ENCODE measurements around the gene EPN3.

GRCh38 chr17:50495217-50495823 lies 37.2 kb upstream of the EPN3 start:
- no peak for TF ChIP-seq EP300 (IDR thresholded peaks at IDR 0.05; ENCODE audit: borderline replicate concordance in 1 of 2, low read depth in 1 of 2, low read length in 1 of 2)
- TF ChIP-seq CTCF (IDR thresholded peaks at IDR 0.05): no peak
- TF ChIP-seq RAD21 (IDR thresholded peaks at IDR 0.05; ENCODE audit: low read length): no peak
- no peak for TF ChIP-seq CHD2 (IDR thresholded peaks at IDR 0.05; ENCODE audit: low read length, partially characterized antibody)
- TF ChIP-seq EZH2phosphoT487 (IDR thresholded peaks at IDR 0.05; ENCODE audit: borderline replicate concordance, low read depth): no peak
- TF ChIP-seq JUND (IDR thresholded peaks at IDR 0.05): no peak
- no peak for TF ChIP-seq POLR2AphosphoS5 (IDR thresholded peaks at IDR 0.05; ENCODE audit: low read depth, low read length)
